Measurements from ENCODE around the gene EXOSC1. TPM values are rescaled to one million over a fixed set of nuclear protein-coding genes. Genes with fewer than 3 reads are reported as not detected.

Gene EXOSC1
- total RNA-seq, 4 donors from 2014 or later = 13.9 to 33.0 (median 26.2) TPM

- 91 to 94% methylated on average over 8 of the region's 8 CpGs for WGBS, 2 donors
- DNase-seq (ENCODE audit: low spot score in 2 of 2) = no peak
- TF ChIP-seq POLR2A (IDR thresholded peaks at IDR 0.05) (no peak), CTCF (IDR thresholded peaks at IDR 0.05) (no peak)
- H3K4me3 ChIP-seq (ENCODE audit: low read depth, poor library complexity, severe bottlenecking) = no peak overlapping the region
- intact Hi-C loops (cut with DNase I; ENCODE audit: low total_unique reads) = no loop called here
Measured at GRCh38 chr10:97393034-97393573, 52.7 kb downstream of the EXOSC1 start.

- 97 to 98% methylated on average over 5 of the region's 5 CpGs for WGBS, 2 donors
- intact Hi-C loops (cut with DNase I; ENCODE audit: low total_unique reads) = no loop called here
- TF ChIP-seq CTCF (IDR thresholded peaks at IDR 0.05) = no peak
- TF ChIP-seq POLR2A (IDR thresholded peaks at IDR 0.05) = no peak
- DNase-seq (ENCODE audit: low spot score in 2 of 2) = no peak
- no peak overlapping the region for H3K4me3 ChIP-seq (ENCODE audit: low read depth, poor library complexity, severe bottlenecking)
Measured at GRCh38 chr10:97390091-97390490, 55.7 kb downstream of the EXOSC1 start.

- no peak overlapping the region for H3K4me3 ChIP-seq (ENCODE audit: low read depth, poor library complexity, severe bottlenecking)
- WGBS, 2 donors = 86 to 92% methylated on average over 5 of the region's 5 CpGs
- DNase-seq (ENCODE audit: low spot score in 2 of 2) = no peak
- intact Hi-C loops (cut with DNase I; ENCODE audit: low total_unique reads) = no loop called here
- TF ChIP-seq POLR2A (IDR thresholded peaks at IDR 0.05) (no peak), CTCF (IDR thresholded peaks at IDR 0.05) (no peak)
Measured at GRCh38 chr10:97388152-97388551, 57.7 kb downstream of the EXOSC1 start.

Other genes starting within 250 kb of the EXOSC1 start
- gene ARHGAP19, start 153.4 kb downstream of the EXOSC1 start, total RNA-seq = 1 to 10 TPM; 7.7 to 8.5 (median 8.2) TPM
- gene FRAT1, start 126.7 kb downstream of the EXOSC1 start, total RNA-seq = 10 to 100 TPM in 2 of 4 donors, 1 to 10 TPM in 2; 4.6 to 16.9 (median 9.4) TPM
- 10 to 100 TPM; 40.9 to 62.0 (median 57.7) TPM for gene FRAT2, start 111.3 kb downstream of the EXOSC1 start, total RNA-seq
- gene RRP12, start 44.7 kb downstream of the EXOSC1 start, total RNA-seq = 10 to 100 TPM; 14.6 to 30.9 (median 22.6) TPM
- gene PGAM1, start 19.8 kb downstream of the EXOSC1 start, total RNA-seq = 100 to 1,000 TPM; 151 to 289 (median 240) TPM
- gene ZDHHC16, start 169 bp upstream of the EXOSC1 start, total RNA-seq = 10 to 100 TPM; 12.1 to 21.8 (median 16.1) TPM
- 100 to 1,000 TPM; 103 to 142 (median 115) TPM for gene MMS19, start 52.4 kb upstream of the EXOSC1 start, total RNA-seq
- 10 to 100 TPM; 42.7 to 60.6 (median 59.6) TPM for gene UBTD1, start 52.9 kb upstream of the EXOSC1 start, total RNA-seq
- gene ANKRD2, start 126.8 kb upstream of the EXOSC1 start, total RNA-seq = 1 to 10 TPM; 3.6 to 5.5 (median 4.8) TPM
- 1 to 10 TPM; 1.3 to 3.6 (median 2.1) TPM for gene HOGA1, start 138.4 kb upstream of the EXOSC1 start, total RNA-seq
- under 1 TPM in 1 of 4 donors, not detected in 3; 0.32 TPM for gene C10orf62, start 143.7 kb upstream of the EXOSC1 start, total RNA-seq
- gene MORN4, start 187.5 kb upstream of the EXOSC1 start, total RNA-seq = 1 to 10 TPM; 1.6 to 7.5 (median 2.2) TPM
- gene PI4K2A, start 194.7 kb upstream of the EXOSC1 start, total RNA-seq = 10 to 100 TPM; 30.1 to 38.5 (median 33.3) TPM
- gene AVPI1, start 241.2 kb upstream of the EXOSC1 start, total RNA-seq = 100 to 1,000 TPM; 133 to 169 (median 145) TPM

All from lower leg skin (tissue), 4 donors.